ENCODE results near the gene WDTC1.

Gene WDTC1

DNA sequence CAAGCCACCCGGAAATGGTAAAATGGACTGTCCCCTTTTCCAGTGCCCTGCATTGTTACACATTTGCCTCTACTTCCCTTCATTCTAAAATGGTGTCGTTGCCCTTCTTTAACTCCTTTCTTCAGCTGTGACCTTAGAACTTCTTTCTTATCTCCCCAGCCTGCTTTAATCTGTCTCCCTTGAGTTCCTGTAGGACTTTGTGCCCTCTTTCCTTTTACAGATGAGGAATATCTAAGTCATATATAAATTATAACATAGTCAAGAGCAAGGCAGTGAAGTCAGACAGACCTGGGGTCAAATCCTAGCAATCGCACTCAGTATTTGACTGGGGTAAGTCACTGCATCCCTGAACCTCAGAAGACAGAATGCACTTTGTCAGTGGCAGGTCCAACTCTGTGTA, 56.1 kb downstream of the WDTC1 start:
- H3K27me3 ChIP-seq (ENCODE audit: insufficient read depth, poor library complexity, severe bottlenecking) = no peaks in the 10 kb centered on the region
- no peak overlapping the region for H3K27ac ChIP-seq (replicated peaks)
- DNase-seq (ENCODE audit: low read depth in 1 of 2, low spot score in 1 of 2) = no peak
- no peak for TF ChIP-seq POLR2AphosphoS5 (IDR thresholded peaks at IDR 0.05; ENCODE audit: low read depth)
- no peak for TF ChIP-seq REST (IDR thresholded peaks at IDR 0.05; ENCODE audit: insufficient replicate concordance, low read depth)
- TF ChIP-seq CTCF (IDR thresholded peaks at IDR 0.05; ENCODE audit: insufficient read depth, low read length) = no peak
- TF ChIP-seq GABPA (IDR thresholded peaks at IDR 0.05; ENCODE audit: low read depth) = no peak
- TF ChIP-seq SPI1 (IDR thresholded peaks at IDR 0.05; ENCODE audit: borderline replicate concordance, low read depth) = no peak
- H3K4me3 ChIP-seq (replicated peaks; ENCODE audit: insufficient read depth, low read length) = no peak overlapping the region

- DNase-seq (ENCODE audit: low read depth in 1 of 2, low spot score in 1 of 2) = no peak
- Histone ChIP-seq H3K27ac (replicated peaks) (no peak overlapping the region), H3K4me3 (replicated peaks; ENCODE audit: insufficient read depth, low read length) (no peak overlapping the region), H3K27me3 (ENCODE audit: insufficient read depth, poor library complexity, severe bottlenecking) (no peaks in the 10 kb centered on the region)
- TF ChIP-seq REST (IDR thresholded peaks at IDR 0.05; ENCODE audit: insufficient replicate concordance, low read depth) (no peak), GABPA (IDR thresholded peaks at IDR 0.05; ENCODE audit: low read depth) (no peak), POLR2AphosphoS5 (IDR thresholded peaks at IDR 0.05; ENCODE audit: low read depth) (no peak), SPI1 (IDR thresholded peaks at IDR 0.05; ENCODE audit: borderline replicate concordance, low read depth) (no peak), CTCF (IDR thresholded peaks at IDR 0.05; ENCODE audit: insufficient read depth, low read length) (no peak)
Observed at GRCh38 chr1:27292106-27292505, 57.7 kb downstream of the WDTC1 start.

DNA sequence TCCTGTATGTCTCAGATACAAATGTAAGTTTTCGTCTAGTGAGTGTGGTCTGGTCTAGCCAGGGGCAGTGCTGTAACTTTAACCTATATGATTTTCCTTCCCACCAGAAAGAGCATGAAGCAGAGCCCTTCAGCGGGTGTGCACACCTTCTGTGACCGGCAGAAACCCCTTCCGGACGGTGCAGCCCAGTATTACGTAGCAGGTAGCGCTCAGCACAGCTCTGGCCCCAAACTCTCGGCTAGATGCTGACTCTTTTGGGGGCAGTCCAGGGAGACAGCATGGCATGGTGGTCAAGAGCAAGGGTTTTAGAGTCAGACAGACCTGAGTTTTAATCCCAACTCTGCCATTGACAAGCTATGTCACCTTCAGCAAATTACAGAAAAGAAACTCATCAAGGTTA, 59.5 kb downstream of the WDTC1 start:
- no peak for TF ChIP-seq GABPA (IDR thresholded peaks at IDR 0.05; ENCODE audit: low read depth)
- DNase-seq (ENCODE audit: low read depth in 1 of 2, low spot score in 1 of 2) = no peak
- Histone ChIP-seq H3K27ac (replicated peaks) (no peak overlapping the region), H3K4me3 (replicated peaks; ENCODE audit: insufficient read depth, low read length) (no peak overlapping the region), H3K27me3 (ENCODE audit: insufficient read depth, poor library complexity, severe bottlenecking) (no peaks in the 10 kb centered on the region)

- TF ChIP-seq CTCF (IDR thresholded peaks at IDR 0.05; ENCODE audit: insufficient read depth, low read length) (peak; percentile 71), POLR2AphosphoS5 (IDR thresholded peaks at IDR 0.05; ENCODE audit: low read depth) (no peak)
- Histone ChIP-seq H3K27me3 (ENCODE audit: insufficient read depth, poor library complexity, severe bottlenecking) (no peaks in the 10 kb centered on the region), H3K4me3 (replicated peaks; ENCODE audit: insufficient read depth, low read length) (no peak overlapping the region), H3K27ac (replicated peaks) (no peak overlapping the region)
- peak; percentile 12 to 48 for DNase-seq (ENCODE audit: low read depth in 1 of 2, low spot score in 1 of 2)
Observed at GRCh38 chr1:27296773-27297291, 62.4 kb downstream of the WDTC1 start.

All from HL-60 (cell line).